CD14-positive monocyte (primary cell): ENCODE results near the gene ARID1B. TPM values are rescaled to one million over a fixed set of nuclear protein-coding genes. Genes with fewer than 3 reads are reported as not detected.

Source experiments
- DNase-seq, 3 donors: peaks; one replicate each; pipeline ENCODE4 v3.0.0-alpha.2; 2011 to 2022
- H2AFZ ChIP-seq: 2 replicates; pipeline ENCODE4 v1.6.0; 2012; ENCODE audit warnings: mild to moderate bottlenecking, low read depth, low read length, inconsistent platforms; ENCODE audit not compliant: insufficient read depth, poor library complexity, severe bottlenecking
- H3K27ac ChIP-seq, 2 donors: 1 replicate in 1 of 2; 2 replicates in 1 of 2; pipeline ENCODE4 v1.5.1; 2012 to 2013; ENCODE audit warnings: low read length in 2 of 2, control low read depth in 1 of 2, inconsistent platforms in 1 of 2, low read depth in 1 of 2, mild to moderate bottlenecking in 1 of 2
- H3K27me3 ChIP-seq, 2 donors: one replicate each; pipeline versions ENCODE4 v1.6.0 to v1.6.1; 2011 to 2013; ENCODE audit warnings: low read length in 2 of 2; ENCODE audit not compliant: control insufficient read depth in 2 of 2, insufficient read depth in 2 of 2
- H3K36me3 ChIP-seq, 2 donors: replicated peaks in 1 of 2; 1 replicate in 1 of 2; 2 replicates in 1 of 2; pipeline versions ENCODE4 v1.5.1 to v1.6.1; 2012 to 2013; ENCODE audit warnings: low read length in 2 of 2, control low read depth in 1 of 2, inconsistent platforms in 1 of 2, mild to moderate bottlenecking in 1 of 2; ENCODE audit not compliant: insufficient read depth in 2 of 2, control insufficient read depth in 1 of 2
- H3K4me1 ChIP-seq, 2 donors: 1 replicate in 1 of 2; 2 replicates in 1 of 2; pipeline versions ENCODE4 v1.5.1 to v1.6.1; 2012 to 2013; ENCODE audit warnings: low read length in 2 of 2, control low read depth in 1 of 2, inconsistent platforms in 1 of 2, mild to moderate bottlenecking in 1 of 2, moderate library complexity in 1 of 2; ENCODE audit not compliant: insufficient read depth in 2 of 2, control insufficient read depth in 1 of 2
- H3K4me2 ChIP-seq: replicated peaks from 2 replicates; pipeline ENCODE3; 2012; ENCODE audit warnings: low read length, moderate library complexity, mild to moderate bottlenecking; ENCODE audit not compliant: poor library complexity, severe bottlenecking; ENCODE audit errors: extremely low read depth
- H3K4me3 ChIP-seq, 3 experiments: fragments of 200-600 bp in 1 of 3; sonication (generic) in 1 of 3; replicated peaks in 1 of 3; 1 replicate in 2 of 3; 2 replicates in 1 of 3; pipeline ENCODE4 v1.5.1; 2011 to 2013; ENCODE audit warnings: low read length in 3 of 3, mild to moderate bottlenecking in 3 of 3, control low read depth in 2 of 3, low read depth in 2 of 3, inconsistent platforms in 1 of 3, moderate library complexity in 1 of 3
- H3K79me2 ChIP-seq: 2 replicates; pipeline ENCODE4 v1.6.0; 2012; ENCODE audit warnings: mild to moderate bottlenecking, control low read depth, inconsistent platforms, low read length, moderate library complexity; ENCODE audit not compliant: insufficient read depth
- H3K9ac ChIP-seq: 2 replicates; pipeline ENCODE4 v1.6.0; 2017; ENCODE audit warnings: low read length, mild to moderate bottlenecking; ENCODE audit not compliant: insufficient read depth, poor library complexity, severe bottlenecking
- H3K9me3 ChIP-seq, 2 donors: replicated peaks in 1 of 2; 1 replicate in 1 of 2; 2 replicates in 1 of 2; pipeline versions ENCODE4 v1.5.1 to v1.6.1; 2012 to 2013; ENCODE audit warnings: low read length in 2 of 2, control low read depth in 1 of 2; ENCODE audit not compliant: control insufficient read depth in 1 of 2, insufficient read depth in 1 of 2
- H4K20me1 ChIP-seq: 2 replicates; pipeline ENCODE4 v1.6.0; 2012; ENCODE audit warnings: mild to moderate bottlenecking, low read length, control low read depth, moderate library complexity; ENCODE audit not compliant: insufficient read depth
- H3K27ac Mint-ChIP-seq, 7 donors: one replicate each; pipeline ENCODE4 v1.8.0; 2020; ENCODE audit warnings: mild to moderate bottlenecking in 7 of 7, mixed read lengths in 7 of 7, moderate library complexity in 6 of 7, inconsistent platforms in 2 of 7
- H3K27me3 Mint-ChIP-seq, 3 donors: one replicate each; pipeline ENCODE4 v1.8.0; 2021 to 2022; ENCODE audit warnings: low read depth in 3 of 3, mild to moderate bottlenecking in 3 of 3, mixed read lengths in 3 of 3, moderate library complexity in 3 of 3, inconsistent platforms in 1 of 3
- H3K36me3 Mint-ChIP-seq, 2 donors: one replicate each; pipeline ENCODE4 v1.8.0; 2020; ENCODE audit warnings: mixed read lengths in 2 of 2, inconsistent platforms in 1 of 2, mild to moderate bottlenecking in 1 of 2
- H3K4me1 Mint-ChIP-seq: one replicate; pipeline ENCODE4 v1.8.0; 2020; ENCODE audit warnings: mild to moderate bottlenecking, mixed read lengths
- H3K4me3 Mint-ChIP-seq, 2 donors: one replicate each; pipeline ENCODE4 v1.8.0; 2020; ENCODE audit warnings: mild to moderate bottlenecking in 2 of 2, mixed read lengths in 2 of 2, moderate library complexity in 1 of 2
- H3K9me3 Mint-ChIP-seq, 7 donors: one replicate each; pipeline ENCODE4 v1.8.0; 2020 to 2022; ENCODE audit warnings: mixed read lengths in 7 of 7, mild to moderate bottlenecking in 6 of 7, moderate library complexity in 6 of 7, inconsistent platforms in 2 of 7
- CTCF ChIP-seq: fragments of 200-600 bp; IDR thresholded peaks from one replicate; pipeline ENCODE4 v1.8.0; 2022; ENCODE audit warnings: antibody characterized with exemption, mild to moderate bottlenecking
- WGBS: methylation state at CpG from one replicate; pipeline ENCODE4 v1.1.5; 2013; ENCODE audit warnings: missing lambda C conversion rate; ENCODE audit not compliant: insufficient coverage; 5-methylcytosine and 5-hydroxymethylcytosine counted together
- intact Hi-C, 2 donors: fragments of 100-400 bp; cut with micrococcal nuclease; formaldehyde crosslinking; loops; one replicate each; pipeline versions ENCODE4 v1.15.0 to v1.15.1; 2023
- polyA plus RNA-seq, 3 donors: library from polyadenylated mRNA; depleted of rRNA in 1 of 3; unstranded in 2 of 3; stranded (reverse) in 1 of 3; fragments of 300-500 nt in 2 of 3; fragments of >200 nt in 1 of 3; fragmentation: Illumina TruSeq in 2 of 3; gene quantifications; 1 replicate in 2 of 3; 2 replicates in 1 of 3; pipeline ENCODE4 v1.2.3, GENCODE V29; 2012 to 2021

Gene ARID1B
- polyA plus RNA-seq, 3 donors = 3.2 to 22.1 (median 3.8) TPM

- peaks cover 24% of the 10 kb centered on the region for H3K4me1 Mint-ChIP-seq
- TF ChIP-seq CTCF = no peak
- intact Hi-C loops = no loop called here
- Histone ChIP-seq H3K36me3 (no peaks in the 10 kb centered on the region), H3K27ac (no peak overlapping the region), H3K9me3 (no peaks in the 10 kb centered on the region), H3K4me2 (no peak overlapping the region), H4K20me1 (no peaks in the 10 kb centered on the region), H3K27me3 (no peaks in the 10 kb centered on the region), H3K4me1 (peaks cover 21 to 30% of the 10 kb centered on the region in 2 donors), H3K79me2 (no peaks in the 10 kb centered on the region), H2AFZ (no peak overlapping the region), H3K4me3 (no peak overlapping the region), H3K9ac (no peak overlapping the region)
- 96% methylated on average over 19 of the region's 23 CpGs for WGBS
- H3K36me3 Mint-ChIP-seq = peaks cover 0 to 8% of the 10 kb centered on the region in 2 donors
- peaks cover 15 to 28% (median 26%) of the 10 kb centered on the region in 3 donors for H3K27me3 Mint-ChIP-seq
- DNase-seq = no peak
- H3K9me3 Mint-ChIP-seq = peaks cover 0 to 2% (median 0%) of the 10 kb centered on the region in 7 donors
- no peak overlapping the region for H3K4me3 Mint-ChIP-seq
- H3K27ac Mint-ChIP-seq = peak overlapping the region in 1 of 7 donors; percentile 78
Measured at GRCh38 chr6:157218371-157219198, 441.4 kb downstream of the ARID1B start.

GRCh38 chr6:157219201-157220200, 442.3 kb downstream of the ARID1B start:
- Mint-ChIP-seq H3K36me3 (peaks cover 0 to 8% of the 10 kb centered on the region in 2 donors), H3K27ac (no peak overlapping the region), H3K27me3 (peaks cover 21 to 34% (median 32%) of the 10 kb centered on the region in 3 donors), H3K4me3 (no peak overlapping the region), H3K9me3 (peaks cover 0 to 2% (median 0%) of the 10 kb centered on the region in 7 donors), H3K4me1 (peaks cover 28% of the 10 kb centered on the region)
- H3K4me3 ChIP-seq = no peak overlapping the region
- H4K20me1 ChIP-seq = no peaks in the 10 kb centered on the region
- no peak overlapping the region for H3K4me2 ChIP-seq
- H3K4me1 ChIP-seq = peaks cover 21 to 30% of the 10 kb centered on the region in 2 donors
- intact Hi-C loops = no loop called here
- no peaks in the 10 kb centered on the region for H3K79me2 ChIP-seq
- no peak for DNase-seq
- no peaks in the 10 kb centered on the region for H3K36me3 ChIP-seq
- no peak overlapping the region for H3K9ac ChIP-seq
- H3K27ac ChIP-seq = no peak overlapping the region
- TF ChIP-seq CTCF = no peak
- no peaks in the 10 kb centered on the region for H3K9me3 ChIP-seq
- WGBS = 89% methylated on average over 8 of the region's 18 CpGs
- no peak overlapping the region for H2AFZ ChIP-seq
- peaks cover 0 to 6% of the 10 kb centered on the region in 2 donors for H3K27me3 ChIP-seq
